Subcutaneous abdominal adipose tissue (tissue), 5 donors: Measurements from ENCODE around the gene STX8.

Source experiments
- H3K27ac ChIP-seq: one replicate; pipeline ENCODE4 v1.7.0; 2013; ENCODE audit warnings: low read depth, mild to moderate bottlenecking, inconsistent platforms, low read length, moderate library complexity
- H3K27me3 ChIP-seq, 5 donors: one replicate each; pipeline ENCODE4 v1.7.0; 2013; ENCODE audit warnings: low read length in 5 of 5, inconsistent platforms in 1 of 5; ENCODE audit not compliant: control insufficient read depth in 5 of 5, insufficient read depth in 4 of 5
- H3K36me3 ChIP-seq, 5 donors: one replicate each; pipeline ENCODE4 v1.7.0; 2013; ENCODE audit warnings: low read length in 5 of 5; ENCODE audit not compliant: control insufficient read depth in 5 of 5, insufficient read depth in 5 of 5
- H3K4me1 ChIP-seq, 5 donors: one replicate each; pipeline ENCODE4 v1.7.0; 2013; ENCODE audit warnings: low read length in 5 of 5, mild to moderate bottlenecking in 3 of 5, moderate library complexity in 1 of 5; ENCODE audit not compliant: control insufficient read depth in 5 of 5, insufficient read depth in 5 of 5
- H3K4me3 ChIP-seq, 5 donors: one replicate each; pipeline ENCODE4 v1.7.0; 2013; ENCODE audit warnings: low read length in 5 of 5, low read depth in 1 of 5
- H3K9ac ChIP-seq, 5 donors: one replicate each; pipeline ENCODE4 v1.7.0; 2013; ENCODE audit warnings: low read length in 5 of 5, mild to moderate bottlenecking in 4 of 5, moderate library complexity in 3 of 5
- H3K9me3 ChIP-seq, 5 donors: one replicate each; pipeline ENCODE4 v1.7.0; 2013; ENCODE audit warnings: low read length in 5 of 5; ENCODE audit not compliant: control insufficient read depth in 5 of 5
- donor health status: healthy.
- donor health status: healthy.
- donor health status: healthy.
- donor health status: healthy.
- donor health status: healthy.

STX8 gene

GRCh38 chr17:9231449-9232154, 344.0 kb downstream of the STX8 start:
- no peaks in the 10 kb centered on the region for H3K36me3 ChIP-seq
- no peaks in the 10 kb centered on the region for H3K9me3 ChIP-seq
- H3K9ac ChIP-seq, result no peak overlapping the region
- no peak overlapping the region for H3K4me3 ChIP-seq
- H3K4me1 ChIP-seq, result no peaks in the 10 kb centered on the region
- no peak overlapping the region for H3K27ac ChIP-seq
- peaks cover 4 to 35% (median 16%) of the 10 kb centered on the region in 5 donors for H3K27me3 ChIP-seq

GRCh38 chr17:9230861-9231260, 344.8 kb downstream of the STX8 start:
- H3K9ac ChIP-seq, result no peak overlapping the region

GRCh38 chr17:9230346-9230745, 345.3 kb downstream of the STX8 start:
- H3K27me3 ChIP-seq, result peaks cover 4 to 36% (median 16%) of the 10 kb centered on the region in 5 donors
- no peaks in the 10 kb centered on the region for H3K4me1 ChIP-seq
- no peak overlapping the region for H3K4me3 ChIP-seq
- H3K9ac ChIP-seq, result no peak overlapping the region
- no peaks in the 10 kb centered on the region for H3K9me3 ChIP-seq
- H3K27ac ChIP-seq, result no peak overlapping the region
- H3K36me3 ChIP-seq, result no peaks in the 10 kb centered on the region

More at GRCh38 chr17:9230861-9231260, 344.8 kb downstream of the STX8 start:
- H3K36me3 ChIP-seq, result no peaks in the 10 kb centered on the region
- H3K4me3 ChIP-seq, result no peak overlapping the region
- H3K4me1 ChIP-seq, result no peaks in the 10 kb centered on the region
- peaks cover 4 to 37% (median 16%) of the 10 kb centered on the region in 5 donors for H3K27me3 ChIP-seq
- H3K9me3 ChIP-seq, result no peaks in the 10 kb centered on the region
- H3K27ac ChIP-seq, result no peak overlapping the region

- Histone ChIP-seq H3K4me1 (no peaks in the 10 kb centered on the region), H3K9ac (no peak overlapping the region), H3K9me3 (no peaks in the 10 kb centered on the region), H3K4me3 (no peak overlapping the region), H3K27me3 (peaks cover 4 to 34% (median 16%) of the 10 kb centered on the region in 5 donors), H3K36me3 (no peaks in the 10 kb centered on the region), H3K27ac (no peak overlapping the region)
These were observed 345.8 kb downstream of the STX8 start for GRCh38 chr17:9229826-9230201.

- Histone ChIP-seq H3K4me1 (no peaks in the 10 kb centered on the region), H3K4me3 (no peak overlapping the region), H3K27ac (no peak overlapping the region), H3K27me3 (peaks cover 4 to 34% (median 16%) of the 10 kb centered on the region in 5 donors), H3K36me3 (no peaks in the 10 kb centered on the region), H3K9me3 (no peaks in the 10 kb centered on the region), H3K9ac (no peak overlapping the region)
These were observed 346.3 kb downstream of the STX8 start for GRCh38 chr17:9229160-9229825.

GRCh38 chr17:9228408-9229159, 347.0 kb downstream of the STX8 start:
- Histone ChIP-seq H3K9me3 (no peaks in the 10 kb centered on the region), H3K9ac (no peak overlapping the region), H3K36me3 (no peaks in the 10 kb centered on the region), H3K27me3 (peaks cover 3 to 34% (median 15%) of the 10 kb centered on the region in 5 donors), H3K4me1 (no peaks in the 10 kb centered on the region), H3K4me3 (no peak overlapping the region), H3K27ac (no peak overlapping the region)

- Histone ChIP-seq H3K9me3 (no peaks in the 10 kb centered on the region), H3K9ac (no peak overlapping the region), H3K27me3 (peaks cover 0 to 34% (median 15%) of the 10 kb centered on the region in 5 donors), H3K4me1 (no peaks in the 10 kb centered on the region), H3K27ac (no peak overlapping the region), H3K4me3 (no peak overlapping the region), H3K36me3 (no peaks in the 10 kb centered on the region)
These were observed 347.7 kb downstream of the STX8 start for GRCh38 chr17:9227819-9228407.

- no peak overlapping the region for H3K9ac ChIP-seq
- peaks cover 0 to 31% (median 5%) of the 10 kb centered on the region in 5 donors for H3K27me3 ChIP-seq
- H3K27ac ChIP-seq, result no peak overlapping the region
- no peak overlapping the region for H3K4me3 ChIP-seq
- H3K9me3 ChIP-seq, result no peaks in the 10 kb centered on the region
- no peaks in the 10 kb centered on the region for H3K36me3 ChIP-seq
- H3K4me1 ChIP-seq, result no peaks in the 10 kb centered on the region
These were observed 348.9 kb downstream of the STX8 start for GRCh38 chr17:9226794-9227135.

- no peaks in the 10 kb centered on the region for H3K9me3 ChIP-seq
- H3K27ac ChIP-seq, result no peak overlapping the region
- H3K4me3 ChIP-seq, result no peak overlapping the region
- H3K9ac ChIP-seq, result no peak overlapping the region
- H3K27me3 ChIP-seq, result peaks cover 0 to 30% (median 5%) of the 10 kb centered on the region in 5 donors
- no peaks in the 10 kb centered on the region for H3K4me1 ChIP-seq
- H3K36me3 ChIP-seq, result no peaks in the 10 kb centered on the region
These were observed 349.4 kb downstream of the STX8 start for GRCh38 chr17:9226130-9226793.
